Retinal pigment epithelial cell (primary cell): ENCODE measurements around the gene MAML3.

ENCODE experiments used
- DNase-seq: peaks from one replicate; pipeline ENCODE4 v3.0.0-alpha.2; 2010; ENCODE audit warnings: low read depth
- H3K4me3 ChIP-seq: 2 replicates; pipeline ENCODE4 v1.5.1; 2011; ENCODE audit warnings: mild to moderate bottlenecking, low read length, control low read depth, moderate library complexity
- TF ChIP-seq, protein P1 (sequence below): conservative IDR thresholded peaks from 2 replicates; pipeline ENCODE4 v1.5.1; 2011; ENCODE audit warnings: low read depth, low read length, control low read depth, inconsistent platforms

Gene MAML3

GRCh38 chr4:140118931-140119640 is 34.9 kb downstream of the MAML3 start:
- TF ChIP-seq, protein P1, sequence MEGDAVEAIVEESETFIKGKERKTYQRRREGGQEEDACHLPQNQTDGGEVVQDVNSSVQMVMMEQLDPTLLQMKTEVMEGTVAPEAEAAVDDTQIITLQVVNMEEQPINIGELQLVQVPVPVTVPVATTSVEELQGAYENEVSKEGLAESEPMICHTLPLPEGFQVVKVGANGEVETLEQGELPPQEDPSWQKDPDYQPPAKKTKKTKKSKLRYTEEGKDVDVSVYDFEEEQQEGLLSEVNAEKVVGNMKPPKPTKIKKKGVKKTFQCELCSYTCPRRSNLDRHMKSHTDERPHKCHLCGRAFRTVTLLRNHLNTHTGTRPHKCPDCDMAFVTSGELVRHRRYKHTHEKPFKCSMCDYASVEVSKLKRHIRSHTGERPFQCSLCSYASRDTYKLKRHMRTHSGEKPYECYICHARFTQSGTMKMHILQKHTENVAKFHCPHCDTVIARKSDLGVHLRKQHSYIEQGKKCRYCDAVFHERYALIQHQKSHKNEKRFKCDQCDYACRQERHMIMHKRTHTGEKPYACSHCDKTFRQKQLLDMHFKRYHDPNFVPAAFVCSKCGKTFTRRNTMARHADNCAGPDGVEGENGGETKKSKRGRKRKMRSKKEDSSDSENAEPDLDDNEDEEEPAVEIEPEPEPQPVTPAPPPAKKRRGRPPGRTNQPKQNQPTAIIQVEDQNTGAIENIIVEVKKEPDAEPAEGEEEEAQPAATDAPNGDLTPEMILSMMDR = no peak
- H3K4me3 ChIP-seq = no peak overlapping the region
- DNase-seq = no peak

DNA sequence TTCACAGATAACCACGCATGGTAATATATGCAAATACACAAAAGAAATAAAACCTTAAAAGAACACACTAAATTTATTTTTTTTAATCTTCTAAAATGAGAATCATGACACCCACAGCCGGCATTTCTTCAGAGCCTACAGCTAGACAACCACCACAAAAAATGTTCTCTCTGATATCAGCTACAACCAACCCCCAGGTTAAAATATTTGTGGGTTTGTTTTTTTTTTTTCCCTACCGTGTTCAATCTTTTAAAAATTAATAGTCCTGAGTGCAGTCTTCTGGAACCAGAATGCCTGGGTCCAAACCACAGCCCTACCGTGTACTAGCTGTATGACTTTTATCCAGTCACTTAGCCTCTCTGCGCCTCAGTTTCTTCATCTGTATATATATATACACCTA is 36.0 kb downstream of the MAML3 start:
- TF ChIP-seq, protein P1 = no peak
- no peak for DNase-seq
- H3K4me3 ChIP-seq = no peak overlapping the region

DNA sequence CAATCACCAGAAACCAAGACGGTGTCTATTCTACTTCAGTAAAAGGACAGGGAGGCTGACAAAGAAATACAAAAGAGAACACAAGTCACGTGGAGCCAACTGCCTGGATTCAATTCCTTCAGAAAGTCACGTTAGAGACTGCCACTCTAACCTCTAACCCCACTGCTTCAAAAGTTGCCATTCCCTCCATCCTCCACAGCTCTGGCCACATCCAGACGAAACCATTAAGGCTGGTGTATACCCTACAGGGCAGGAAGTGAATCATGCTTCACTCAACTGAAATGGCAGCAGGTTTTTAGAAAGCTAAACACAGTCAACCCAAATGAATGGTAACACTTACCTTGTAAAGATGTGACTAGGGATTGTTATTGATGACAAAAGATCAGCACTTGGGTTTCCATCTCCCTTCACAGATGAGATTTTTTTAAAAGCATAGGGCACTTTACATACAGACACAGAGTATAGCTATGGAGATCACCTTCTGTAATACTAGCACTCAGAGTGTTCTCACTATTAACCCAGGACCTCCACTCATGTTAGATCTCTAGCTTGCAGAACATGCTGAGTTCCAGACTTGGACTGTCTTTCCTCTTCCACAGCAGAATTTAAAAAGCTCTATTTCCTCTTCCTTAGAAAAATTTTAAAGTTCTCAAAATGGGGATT is 37.4 kb downstream of the MAML3 start:
- DNase-seq = no peak
- H3K4me3 ChIP-seq = no peak overlapping the region
- TF ChIP-seq, protein P1 = no peak

- TF ChIP-seq, protein P1 = no peak
- H3K4me3 ChIP-seq = no peak overlapping the region
- DNase-seq = no peak
These were observed 38.8 kb downstream of the MAML3 start for GRCh38 chr4:140115140-140115539.

GRCh38 chr4:140113653-140114052 is 40.3 kb downstream of the MAML3 start:
- TF ChIP-seq, protein P1 = no peak
- H3K4me3 ChIP-seq = no peak overlapping the region
- no peak for DNase-seq

GRCh38 chr4:140112576-140112975 is 41.4 kb downstream of the MAML3 start:
- H3K4me3 ChIP-seq = no peak overlapping the region
- TF ChIP-seq, protein P1 = no peak
- no peak for DNase-seq

GRCh38 chr4:140111256-140111655 is 42.7 kb downstream of the MAML3 start:
- H3K4me3 ChIP-seq = no peak overlapping the region
- DNase-seq = no peak
- TF ChIP-seq, protein P1 = no peak
